Bronchial epithelial cell (primary cell): ENCODE measurements around the gene DENND2A. TPM values are rescaled to one million over a fixed set of nuclear protein-coding genes. Genes with fewer than 3 reads are reported as not detected.

Experiments used
- DNase-seq: peaks from one replicate; pipeline ENCODE4 v3.0.0-alpha.2; 2010; ENCODE audit warnings: low read depth
- FAIRE-seq: peaks from 2 replicates; lab custom pipeline; 2011; peaks lifted over from hg19 to GRCh38; lab: Jason Lieb, UNC
- H3K27me3 ChIP-seq: 2 replicates; pipeline ENCODE4 v1.5.1; 2011; ENCODE audit warnings: low read length; ENCODE audit not compliant: control insufficient read depth, insufficient read depth
- H3K36me3 ChIP-seq: 2 replicates; pipeline ENCODE4 v1.5.1; 2011; ENCODE audit warnings: low read length; ENCODE audit not compliant: control insufficient read depth, insufficient read depth
- H3K4me3 ChIP-seq: 2 replicates; pipeline ENCODE4 v1.5.1; 2011; ENCODE audit warnings: mild to moderate bottlenecking, low read depth, low read length, control low read depth
- total RNA-seq: library from RNA; depleted of rRNA; stranded (reverse); fragments of >200 nt; gene quantifications from 2 replicates; pipeline ENCODE4 v1.2.1, GENCODE V29; 2014
- TF ChIP-seq, protein P1 (sequence below): IDR thresholded peaks from 2 replicates; pipeline ENCODE4 v1.5.1; 2011; ENCODE audit warnings: mild to moderate bottlenecking, moderate library complexity, low read length, control low read depth, inconsistent platforms; ENCODE audit not compliant: insufficient read depth, severe bottlenecking

Gene DENND2A
- total RNA-seq, 1 donor from 2014 or later, result 0.26 TPM

- FAIRE-seq (no peak), DNase-seq (no peak)
- Histone ChIP-seq H3K27me3 (peaks cover 25% of the 10 kb centered on the region), H3K4me3 (no peak overlapping the region), H3K36me3 (no peaks in the 10 kb centered on the region)
- TF ChIP-seq, protein P1, sequence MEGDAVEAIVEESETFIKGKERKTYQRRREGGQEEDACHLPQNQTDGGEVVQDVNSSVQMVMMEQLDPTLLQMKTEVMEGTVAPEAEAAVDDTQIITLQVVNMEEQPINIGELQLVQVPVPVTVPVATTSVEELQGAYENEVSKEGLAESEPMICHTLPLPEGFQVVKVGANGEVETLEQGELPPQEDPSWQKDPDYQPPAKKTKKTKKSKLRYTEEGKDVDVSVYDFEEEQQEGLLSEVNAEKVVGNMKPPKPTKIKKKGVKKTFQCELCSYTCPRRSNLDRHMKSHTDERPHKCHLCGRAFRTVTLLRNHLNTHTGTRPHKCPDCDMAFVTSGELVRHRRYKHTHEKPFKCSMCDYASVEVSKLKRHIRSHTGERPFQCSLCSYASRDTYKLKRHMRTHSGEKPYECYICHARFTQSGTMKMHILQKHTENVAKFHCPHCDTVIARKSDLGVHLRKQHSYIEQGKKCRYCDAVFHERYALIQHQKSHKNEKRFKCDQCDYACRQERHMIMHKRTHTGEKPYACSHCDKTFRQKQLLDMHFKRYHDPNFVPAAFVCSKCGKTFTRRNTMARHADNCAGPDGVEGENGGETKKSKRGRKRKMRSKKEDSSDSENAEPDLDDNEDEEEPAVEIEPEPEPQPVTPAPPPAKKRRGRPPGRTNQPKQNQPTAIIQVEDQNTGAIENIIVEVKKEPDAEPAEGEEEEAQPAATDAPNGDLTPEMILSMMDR, result peak; percentile 15
Observed at GRCh38 chr7:140638173-140638791, 2.3 kb downstream of the DENND2A start.

DNA sequence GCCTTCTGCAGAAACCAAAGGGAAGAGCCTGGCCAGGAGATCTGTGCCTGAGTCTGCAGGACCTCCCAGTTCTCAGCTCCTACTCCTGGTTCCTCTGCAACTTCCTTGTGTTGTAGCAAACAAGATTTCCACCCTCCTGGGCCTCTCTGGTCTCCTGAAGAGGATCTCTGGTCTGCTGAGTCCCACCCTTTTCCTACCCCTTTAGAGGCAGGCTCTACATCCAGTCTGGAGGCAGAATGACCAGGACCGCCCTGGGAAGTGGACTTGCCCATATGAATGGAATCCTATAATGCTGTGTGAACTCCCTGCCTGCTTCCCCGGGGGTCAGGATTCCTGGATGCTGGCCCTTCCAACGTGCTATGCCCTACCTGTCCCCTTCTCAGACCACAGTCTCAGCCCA lies 3.2 kb downstream of the DENND2A start:
- Histone ChIP-seq H3K36me3 (no peaks in the 10 kb centered on the region), H3K27me3 (peaks cover 25% of the 10 kb centered on the region), H3K4me3 (no peak overlapping the region)
- DNase-seq (no peak), FAIRE-seq (no peak)
- TF ChIP-seq, protein P1, result no peak

DNA sequence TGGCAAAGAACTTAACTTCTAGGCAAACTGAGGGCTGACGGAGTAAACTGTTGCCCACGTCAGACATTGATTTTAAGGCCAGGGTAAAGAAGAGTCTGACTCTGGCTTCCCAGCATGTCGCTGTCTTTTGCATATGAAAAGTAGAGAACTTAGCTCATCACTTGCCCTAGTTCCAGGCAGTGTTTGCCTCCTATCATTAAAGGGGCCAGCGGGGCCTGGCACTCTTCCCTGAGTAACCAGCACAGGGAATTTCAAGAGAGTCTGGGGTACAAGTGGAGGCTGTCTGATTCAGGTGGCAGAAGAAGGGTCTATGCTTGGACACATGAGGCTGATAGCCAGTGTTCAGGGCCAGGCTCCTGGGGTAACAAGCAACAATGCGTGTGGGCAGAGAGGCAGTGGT lies 4.8 kb downstream of the DENND2A start:
- peaks cover 19% of the 10 kb centered on the region for H3K27me3 ChIP-seq
- TF ChIP-seq, protein P1, result no peak
- no peak for FAIRE-seq

DNA sequence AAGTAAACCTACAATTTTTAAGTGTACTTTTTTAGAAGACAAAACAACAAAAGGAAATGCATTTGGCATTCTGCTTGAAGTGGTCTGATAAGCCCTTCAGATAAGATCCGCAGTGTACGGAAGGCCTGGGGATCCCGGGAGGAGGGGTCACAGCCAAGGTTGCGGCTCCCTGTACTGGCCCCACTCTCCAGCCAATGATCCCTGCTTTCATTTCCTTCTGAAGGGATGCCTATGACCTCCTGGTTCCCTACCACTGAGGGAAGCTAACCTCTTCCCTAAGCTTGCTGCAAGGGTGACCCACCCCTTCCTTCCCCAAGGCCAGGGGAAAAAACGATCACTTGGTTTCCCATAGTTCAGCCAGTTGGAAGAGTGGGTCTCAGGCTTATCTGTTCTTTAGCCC lies 5.3 kb downstream of the DENND2A start:
- FAIRE-seq, result no peak
- TF ChIP-seq, protein P1, result no peak

More for the DNA sequence above, 4.8 kb downstream of the DENND2A start:
- no peak for DNase-seq
- no peaks in the 10 kb centered on the region for H3K36me3 ChIP-seq
- no peak overlapping the region for H3K4me3 ChIP-seq

GRCh38 chr7:140631602-140632001 lies 9.0 kb downstream of the DENND2A start:
- Histone ChIP-seq H3K4me3 (no peak overlapping the region), H3K36me3 (no peaks in the 10 kb centered on the region), H3K27me3 (peaks cover 1% of the 10 kb centered on the region)
- no peak for FAIRE-seq
- TF ChIP-seq, protein P1, result no peak
- DNase-seq, result no peak

More for the DNA sequence above, 5.3 kb downstream of the DENND2A start:
- DNase-seq, result no peak
- Histone ChIP-seq H3K4me3 (no peak overlapping the region), H3K36me3 (no peaks in the 10 kb centered on the region), H3K27me3 (peaks cover 19% of the 10 kb centered on the region)

DNA sequence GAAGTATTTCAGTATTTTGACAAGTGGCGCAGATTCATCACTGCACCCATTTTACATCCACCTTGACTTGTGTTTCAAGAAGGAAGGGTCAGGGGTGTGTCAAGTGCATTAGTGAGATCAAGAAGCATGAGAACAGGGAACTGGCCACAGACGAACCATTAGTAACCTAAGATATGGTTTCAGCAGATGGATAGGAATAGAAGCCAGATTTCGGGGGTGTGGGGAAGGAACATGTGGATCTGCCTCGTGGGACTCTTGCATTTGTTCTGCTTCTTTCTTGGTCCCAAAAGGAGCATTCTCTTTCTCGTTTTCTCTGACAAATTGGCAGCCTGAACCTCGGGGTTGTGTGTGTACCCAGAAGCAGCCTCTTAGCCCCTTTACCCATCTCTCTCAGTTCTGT lies 9.6 kb downstream of the DENND2A start:
- TF ChIP-seq, protein P1, result no peak
- no peak for FAIRE-seq
- peaks cover under 1% of the 10 kb centered on the region for H3K27me3 ChIP-seq
- no peak for DNase-seq
- H3K4me3 ChIP-seq, result no peak overlapping the region
- H3K36me3 ChIP-seq, result no peaks in the 10 kb centered on the region
